ENCODE data around the gene ZNF346.
A peak's percentile ranks its signal among the peaks of the same experiment; 100 is the strongest.

The ZNF346 gene

DNA sequence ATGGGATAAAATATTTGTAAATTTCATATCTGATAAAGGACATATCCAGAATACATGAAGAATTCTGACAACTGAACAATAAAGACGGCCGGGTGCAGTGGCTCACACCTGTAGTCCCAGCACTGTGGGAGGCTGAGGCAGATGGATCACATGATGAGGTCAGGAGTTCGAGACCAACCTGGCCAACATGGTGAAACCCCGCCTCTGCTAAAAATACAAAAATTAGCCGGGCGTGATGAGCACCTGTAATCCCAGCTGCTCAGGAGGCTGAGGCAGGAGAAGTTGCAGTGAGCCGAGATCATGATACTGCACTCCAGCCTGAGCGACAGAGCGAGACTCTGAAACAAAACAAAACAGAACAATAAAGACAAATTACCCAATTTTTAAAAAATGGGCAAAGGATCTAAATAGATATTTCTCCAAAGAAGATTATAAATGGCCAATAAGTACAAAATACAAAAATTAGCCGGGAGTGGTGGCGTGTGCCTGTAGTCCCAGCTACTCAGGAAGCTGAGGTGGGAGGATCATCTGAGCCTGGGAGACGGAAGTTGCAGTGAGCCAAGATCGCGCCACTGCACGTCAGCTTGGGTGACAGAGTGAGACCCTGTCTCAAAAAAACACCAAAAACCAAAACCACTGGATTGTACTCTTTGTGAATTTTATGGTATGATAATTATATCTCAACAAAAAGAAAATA, 101.4 kb downstream of the ZNF346 start:
- no peak for DNase-seq (ENCODE audit: low spot score)

DNA sequence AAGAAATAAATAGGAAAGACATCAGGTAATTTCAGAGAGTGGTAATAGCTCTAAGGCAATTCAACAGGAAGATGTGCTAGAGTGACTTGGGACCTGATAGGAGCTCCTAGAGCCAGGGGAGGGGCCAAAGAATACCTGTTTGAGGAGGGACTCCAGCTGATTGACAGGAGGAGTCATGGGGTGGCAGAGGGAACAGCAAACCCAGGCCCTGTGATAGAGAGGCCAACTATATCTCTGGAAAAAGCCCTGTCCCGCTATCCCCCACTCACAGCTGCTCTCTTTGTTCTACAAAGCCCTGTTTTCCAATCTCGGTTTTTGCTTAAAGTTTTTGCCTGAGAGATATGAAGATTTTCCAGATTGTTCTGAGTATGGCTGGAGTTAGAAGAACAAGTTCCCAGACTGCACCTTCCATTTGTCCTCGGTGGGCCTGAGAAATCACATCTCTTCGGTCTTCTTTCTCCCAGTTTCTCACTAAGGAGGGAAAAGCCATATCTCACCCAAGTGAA, 102.0 kb downstream of the ZNF346 start:
- DNase-seq (ENCODE audit: low spot score), result no peak

DNA sequence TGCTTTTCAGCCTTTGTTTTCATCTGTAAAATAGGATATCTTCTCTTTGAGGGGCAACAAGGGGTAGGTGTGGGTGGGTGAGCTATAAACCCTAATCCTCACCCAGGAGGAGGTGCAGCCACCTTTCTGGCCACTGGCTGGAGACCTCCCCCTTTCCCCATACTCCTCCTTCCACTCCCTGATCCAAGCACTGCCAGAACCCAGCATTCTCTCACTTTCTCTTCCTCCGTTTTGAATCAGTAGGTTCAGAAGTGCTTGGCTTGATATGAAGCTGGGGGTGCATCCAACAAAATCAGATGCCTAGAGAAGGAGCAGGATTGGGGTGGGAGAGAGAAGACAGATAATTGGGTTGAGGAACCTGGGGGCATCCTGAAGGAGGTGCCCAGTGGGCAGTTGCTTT, 104.3 kb downstream of the ZNF346 start:
- no peak for DNase-seq (ENCODE audit: low spot score)

DNA sequence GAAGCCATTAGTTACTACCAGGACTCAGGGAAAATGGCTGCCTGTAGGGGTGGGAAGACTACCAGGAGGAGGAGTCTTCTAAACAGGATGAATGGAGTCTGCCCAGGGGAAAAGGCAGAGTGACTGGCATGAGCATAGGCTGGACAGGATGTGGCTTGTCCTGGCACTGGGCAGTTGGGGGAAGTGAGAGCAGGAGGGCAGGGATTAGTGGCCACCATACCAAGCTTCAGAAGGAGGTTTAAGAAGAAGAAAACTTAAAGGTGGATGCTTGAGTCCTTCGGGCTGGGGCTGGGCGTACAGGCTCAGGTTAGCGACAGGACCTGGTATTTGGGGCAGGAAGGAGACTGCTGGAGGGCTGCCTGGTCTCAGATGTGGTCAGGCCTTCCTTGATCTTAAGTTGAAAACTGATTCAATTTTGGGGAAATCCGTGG, 106.1 kb downstream of the ZNF346 start:
- DNase-seq (ENCODE audit: low spot score), result peak; percentile 47

DNA sequence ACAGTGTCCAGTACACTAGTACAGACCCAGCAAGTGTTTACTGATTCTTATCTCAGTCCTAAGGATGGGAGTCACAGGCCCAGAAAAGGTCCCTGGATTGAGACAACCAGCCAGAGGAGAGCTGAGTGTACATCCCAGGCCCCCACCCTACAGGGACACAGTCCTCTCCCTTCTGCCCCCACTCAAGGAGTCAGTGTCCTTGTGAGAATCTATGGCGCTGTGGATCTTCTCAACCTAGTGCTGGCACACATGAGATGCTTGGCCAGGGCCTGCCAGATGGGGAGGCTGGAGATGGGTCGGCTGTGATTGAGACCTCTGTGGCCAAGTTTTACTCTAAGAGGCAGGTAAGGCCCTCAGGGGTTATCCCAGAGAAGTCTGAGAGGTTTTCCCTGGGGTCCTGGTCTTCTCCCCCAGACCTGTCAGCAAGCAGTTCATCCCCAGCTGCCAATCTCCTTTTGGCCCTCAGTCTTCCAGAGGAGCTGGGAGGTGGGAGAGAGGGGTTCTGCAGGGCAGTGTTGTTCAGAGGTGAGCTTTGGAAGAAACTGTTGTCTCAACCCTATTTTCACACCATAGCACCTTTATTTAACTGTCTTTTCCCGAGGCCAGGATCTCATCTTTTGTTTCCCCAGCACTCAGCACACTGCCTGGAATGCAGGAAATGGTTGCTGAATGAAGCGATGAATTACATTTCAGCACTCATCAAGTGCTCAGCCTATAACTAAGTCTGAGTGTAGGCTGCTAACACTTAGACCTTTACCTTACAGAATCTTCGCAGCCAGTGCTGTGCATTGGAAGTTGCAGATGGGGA, 107.9 kb downstream of the ZNF346 start:
- no peak for DNase-seq (ENCODE audit: low spot score)
